Left colon (tissue), 2 donors: ENCODE data around the gene ACSF2. TPM values are rescaled to one million over a fixed set of nuclear protein-coding genes. Genes with fewer than 3 reads are reported as not detected.
"Not testable (repeated sequence)": the region's sequence is repeated elsewhere in the genome, so short reads cannot be mapped to it uniquely, and the experiment has no call there.

Experiments
- ATAC-seq: fragments of 200-7000 bp; cut with Tn5 transposase; one replicate; pipeline ENCODE4 v1.9.1; 2020; ENCODE audit warnings: mild to moderate bottlenecking, moderate library complexity
- DNase-seq, 2 donors: peaks; one replicate each; pipeline ENCODE4 v3.0.0-alpha.2; 2020
- intact Hi-C, 2 donors: fragments of 100-400 bp; cut with DNase I in 1 of 2; cut with micrococcal nuclease in 1 of 2; formaldehyde crosslinking; loops; one replicate each; pipeline versions ENCODE4 v1.11.2 to v1.14.0; 2022; cut with DNase I, micrococcal nuclease
- long read RNA-seq: library from polyadenylated mRNA; unstranded; transcript quantifications from one replicate; pipeline ENCODE4 v2.0.0, GENCODE V29; 2021
- total RNA-seq, 2 donors: library from RNA; stranded (reverse); fragmentation: NEBNext Ultra II Directional; extraction: Animal tissue kit (Norgen Biotek cat#: 25700); gene quantifications; one replicate each; pipeline ENCODE4 v1.2.1, GENCODE V29; 2021
- donor health status: DM: no; HTN: no; CAD: no.
- donor health status: DM: yes; HTN: yes; CAD: no.

ACSF2 gene
- total RNA-seq: 100 to 1,000 TPM; 146 to 150 TPM
- long read RNA-seq, transcript ACSF2-201 (16 exons, 2,235 nt): major isoform, 47 of 102 reads
- long read RNA-seq, partial matches to known transcripts: 39 of 102 reads
- long read RNA-seq, other reads (novel, unspliced or antisense): 15 of 102 reads

- intact Hi-C loops: no loop called here
- peak; percentile 84 for ATAC-seq
- peak; percentile 85 to 89 for DNase-seq
These were observed at the start of gene ACSF2 for GRCh38 chr17:50425682-50426471. TSS of gene ACSF2 (plus strand) at chr17:50426218. CDS start at chr17:50426262, 44 bp downstream.

- intact Hi-C loops: no loop called here
These were observed 46.5 kb upstream of the ACSF2 start for GRCh38 chr17:50379351-50380132.

GRCh38 chr17:50380369-50381259, 45.4 kb upstream of the ACSF2 start:
- ATAC-seq (peak; percentile 5), DNase-seq (no peak)
- intact Hi-C loops: no loop called here

More at GRCh38 chr17:50379351-50380132, 46.5 kb upstream of the ACSF2 start:
- DNase-seq: no peak
- ATAC-seq: no peak

- intact Hi-C loops: no loop called here
- DNase-seq: no peak
- no peak for ATAC-seq
These were observed 44.7 kb upstream of the ACSF2 start for GRCh38 chr17:50381260-50381815.

GRCh38 chr17:50381920-50382319, 44.1 kb upstream of the ACSF2 start:
- intact Hi-C loops: no loop called here
- ATAC-seq (no peak), DNase-seq (no peak)

GRCh38 chr17:50382931-50383330, 43.1 kb upstream of the ACSF2 start:
- ATAC-seq (no peak), DNase-seq (no peak)
- intact Hi-C loops: no loop called here

GRCh38 chr17:50386510-50386909, 39.5 kb upstream of the ACSF2 start:
- ATAC-seq: no peak
- intact Hi-C loops: no loop called here

GRCh38 chr17:50388728-50389127, 37.3 kb upstream of the ACSF2 start:
- ATAC-seq: no peak
- intact Hi-C loops: no loop called here

More at GRCh38 chr17:50386510-50386909, 39.5 kb upstream of the ACSF2 start:
- no peak for DNase-seq

GRCh38 chr17:50389534-50389933, 36.5 kb upstream of the ACSF2 start:
- intact Hi-C loops: no loop called here
- DNase-seq: no peak
- no peak for ATAC-seq

More at GRCh38 chr17:50388728-50389127, 37.3 kb upstream of the ACSF2 start:
- DNase-seq: no peak

- intact Hi-C loops: no loop called here
- DNase-seq (no peak), ATAC-seq (no peak)
These were observed 33.4 kb upstream of the ACSF2 start for GRCh38 chr17:50392621-50393020.

- no peak for ATAC-seq
- intact Hi-C loops: no loop called here
- no peak for DNase-seq
These were observed 32.3 kb upstream of the ACSF2 start for GRCh38 chr17:50393700-50394099.

GRCh38 chr17:50394711-50395110, 31.3 kb upstream of the ACSF2 start:
- intact Hi-C loops: no loop called here
- ATAC-seq: no peak
- no peak for DNase-seq

- DNase-seq (peak; percentile 73 to 81), ATAC-seq (peak; percentile 87)
- intact Hi-C loops: no loop called here
These were observed 29.5 kb upstream of the ACSF2 start for GRCh38 chr17:50396261-50397110.

- peak; percentile 89 to 93 for DNase-seq
- intact Hi-C loops: no loop called here
These were observed 28.7 kb upstream of the ACSF2 start, which contains the start of gene LRRC59 for GRCh38 chr17:50397111-50397918. TSS of gene LRRC59 (minus strand) at chr17:50397523. CDS start at chr17:50397317, 206 bp downstream.

GRCh38 chr17:50397919-50398285, 28.1 kb upstream of the ACSF2 start:
- intact Hi-C loops: no loop called here
- DNase-seq (no peak), ATAC-seq (no peak)

More at GRCh38 chr17:50397111-50397918, 28.7 kb upstream of the ACSF2 start, which contains the start of gene LRRC59:
- peak; percentile 84 for ATAC-seq

GRCh38 chr17:50398672-50399071, 27.3 kb upstream of the ACSF2 start:
- DNase-seq, ATAC-seq, intact Hi-C loops: not testable (repeated sequence)
